ENCODE results near the gene PUM1.

- TF ChIP-seq SUZ12 (IDR thresholded peaks at IDR 0.05), result no peak
- no peak for TF ChIP-seq TARDBP (IDR thresholded peaks at IDR 0.05)
- no peak for TF ChIP-seq SP1 (IDR thresholded peaks at IDR 0.05)
- TF ChIP-seq FOXK2 (IDR thresholded peaks at IDR 0.05), result no peak
- no peak for TF ChIP-seq BHLHE40 (IDR thresholded peaks at IDR 0.05; ENCODE audit: borderline replicate concordance)
- TF ChIP-seq HDGF (IDR thresholded peaks at IDR 0.05; ENCODE audit: borderline replicate concordance), result no peak
- no peak for TF ChIP-seq FOXM1 (IDR thresholded peaks at IDR 0.05; ENCODE audit: borderline replicate concordance)
- no peak for TF ChIP-seq ZNF384 (IDR thresholded peaks at IDR 0.05)
- no peak for TF ChIP-seq ARNT (IDR thresholded peaks at IDR 0.05)
- TF ChIP-seq NFRKB (IDR thresholded peaks at IDR 0.05), result no peak
- TF ChIP-seq ELF4 (IDR thresholded peaks at IDR 0.05), result no peak
Measured at GRCh38 chr1:30950700-30951099, 114.8 kb downstream of the PUM1 start.

Data from HEK293T (cell line).